Adrenal gland (tissue), 5 donors: ENCODE measurements around the gene GAR1.

Source experiments
- POLR2A ChIP-seq, 2 donors: fragments of 450-650 bp; IDR thresholded peaks; one replicate each; pipeline ENCODE4 v1.6.1; 2017; ENCODE audit warnings: antibody characterized with exemption in 2 of 2, mild to moderate bottlenecking in 2 of 2, moderate library complexity in 1 of 2
- TF ChIP-seq, protein P1 (sequence below), 6 experiments: fragments of 450-650 bp in 4 of 6; fragments of 200-600 bp in 2 of 6; sonication (generic) in 1 of 6; IDR thresholded peaks; 1 replicate in 5 of 6; 2 replicates in 1 of 6; pipeline versions ENCODE4 v1.5.1 to v1.8.0; 2016 to 2021; ENCODE audit warnings: antibody characterized with exemption in 6 of 6, mild to moderate bottlenecking in 2 of 6, moderate library complexity in 1 of 6
- donor health status: DM: no; HTN: no; CAD: no.

DNA sequence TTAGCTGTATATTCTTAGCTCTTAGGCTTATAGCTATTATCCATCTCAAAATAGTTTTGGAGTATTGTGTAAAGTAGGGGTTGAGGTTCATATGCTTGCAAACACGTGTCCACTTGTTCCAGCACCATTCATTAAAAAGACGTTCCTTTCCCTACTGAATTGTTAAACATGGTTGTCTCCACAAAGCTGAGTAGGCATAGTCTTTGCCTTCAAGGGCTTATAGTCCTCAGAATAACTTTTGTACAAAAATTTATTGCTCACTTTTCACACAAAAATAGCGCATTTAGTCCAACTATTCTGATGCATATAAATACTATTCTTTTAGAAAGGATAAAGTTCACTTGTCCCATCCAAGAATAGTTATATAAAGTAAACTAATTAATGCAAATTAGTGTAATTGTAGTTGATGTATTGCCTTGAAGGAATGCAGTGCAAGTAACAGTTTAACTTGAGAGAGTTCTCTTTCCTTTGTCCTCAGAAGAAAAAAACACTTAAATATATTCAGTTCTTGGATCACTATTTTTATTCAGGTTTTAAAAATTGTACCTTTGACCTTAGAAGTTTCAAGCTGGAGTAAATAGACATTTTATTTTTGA lies 46.5 kb downstream of the GAR1 start:
- TF ChIP-seq, protein P1, sequence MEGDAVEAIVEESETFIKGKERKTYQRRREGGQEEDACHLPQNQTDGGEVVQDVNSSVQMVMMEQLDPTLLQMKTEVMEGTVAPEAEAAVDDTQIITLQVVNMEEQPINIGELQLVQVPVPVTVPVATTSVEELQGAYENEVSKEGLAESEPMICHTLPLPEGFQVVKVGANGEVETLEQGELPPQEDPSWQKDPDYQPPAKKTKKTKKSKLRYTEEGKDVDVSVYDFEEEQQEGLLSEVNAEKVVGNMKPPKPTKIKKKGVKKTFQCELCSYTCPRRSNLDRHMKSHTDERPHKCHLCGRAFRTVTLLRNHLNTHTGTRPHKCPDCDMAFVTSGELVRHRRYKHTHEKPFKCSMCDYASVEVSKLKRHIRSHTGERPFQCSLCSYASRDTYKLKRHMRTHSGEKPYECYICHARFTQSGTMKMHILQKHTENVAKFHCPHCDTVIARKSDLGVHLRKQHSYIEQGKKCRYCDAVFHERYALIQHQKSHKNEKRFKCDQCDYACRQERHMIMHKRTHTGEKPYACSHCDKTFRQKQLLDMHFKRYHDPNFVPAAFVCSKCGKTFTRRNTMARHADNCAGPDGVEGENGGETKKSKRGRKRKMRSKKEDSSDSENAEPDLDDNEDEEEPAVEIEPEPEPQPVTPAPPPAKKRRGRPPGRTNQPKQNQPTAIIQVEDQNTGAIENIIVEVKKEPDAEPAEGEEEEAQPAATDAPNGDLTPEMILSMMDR (IDR thresholded peaks at IDR 0.05) = no peak
- TF ChIP-seq POLR2A (IDR thresholded peaks at IDR 0.05) = no peak
